SK-N-SH treated with all-trans-retinoic acid at 6 μM for 48 hours (cell line): Measurements from ENCODE around the gene PCARE.

Source experiments
- ATAC-seq: fragments of 200-7000 bp; cut with Tn5 transposase; 3 replicates; pipeline ENCODE4 v1.9.1; 2020; ENCODE audit warnings: mild to moderate bottlenecking, moderate library complexity
- ARNTL ChIP-seq: fragments of 450-650 bp; formaldehyde crosslinking; IDR thresholded peaks from 2 replicates; pipeline ENCODE4 v1.5.0; 2020; ENCODE audit warnings: low read depth, mild to moderate bottlenecking, moderate library complexity, borderline replicate concordance
- BACH2 ChIP-seq: fragments of 250-450 bp; sonication (Bioruptor Pico); IDR thresholded peaks from 2 replicates; pipeline ENCODE4 v1.9.0; 2021; ENCODE audit warnings: mild to moderate bottlenecking, borderline replicate concordance
- CREB5 ChIP-seq: fragments of 250-450 bp; sonication (Bioruptor Pico); IDR thresholded peaks from 2 replicates; pipeline ENCODE4 v1.5.1; 2020; ENCODE audit warnings: low read depth, mild to moderate bottlenecking, moderate library complexity
- CSDC2 ChIP-seq: fragments of 250-450 bp; sonication (Bioruptor Pico); IDR thresholded peaks from 2 replicates; pipeline ENCODE4 v1.5.0; 2020; ENCODE audit warnings: mild to moderate bottlenecking, moderate library complexity
- ESRRG ChIP-seq: fragments of 250-450 bp; sonication (Bioruptor Pico); IDR thresholded peaks from 2 replicates; pipeline ENCODE4 v1.6.1; 2021; ENCODE audit warnings: mild to moderate bottlenecking
- GLIS3 ChIP-seq: fragments of 250-450 bp; sonication (Bioruptor Pico); IDR thresholded peaks from 2 replicates; pipeline ENCODE4 v1.5.0; 2020; ENCODE audit warnings: mild to moderate bottlenecking, moderate library complexity
- ISL1 ChIP-seq: fragments of 250-450 bp; sonication (Bioruptor Pico); IDR thresholded peaks from 2 replicates; pipeline ENCODE4 v2.1.2; 2022; ENCODE audit warnings: mild to moderate bottlenecking, moderate library complexity
- OSR1 ChIP-seq: fragments of 250-450 bp; sonication (Bioruptor Pico); IDR thresholded peaks from 2 replicates; pipeline ENCODE4 v1.8.0; 2022; ENCODE audit warnings: moderate library complexity, mild to moderate bottlenecking, inconsistent platforms
- PATZ1 ChIP-seq: fragments of 250-450 bp; sonication (Bioruptor Pico); IDR thresholded peaks from 2 replicates; pipeline ENCODE4 v1.8.0; 2020; ENCODE audit warnings: mild to moderate bottlenecking, moderate library complexity, borderline replicate concordance
- POU6F1 ChIP-seq: fragments of 250-450 bp; sonication (Bioruptor Pico); IDR thresholded peaks from 2 replicates; pipeline ENCODE4 v1.8.0; 2021; ENCODE audit warnings: low read depth, mild to moderate bottlenecking, moderate library complexity, borderline replicate concordance
- PPARA ChIP-seq: fragments of 250-450 bp; sonication (Bioruptor Pico); IDR thresholded peaks from 2 replicates; pipeline ENCODE4 v1.5.0; 2020; ENCODE audit warnings: mild to moderate bottlenecking, borderline replicate concordance
- SNAI2 ChIP-seq: fragments of 250-450 bp; sonication (Bioruptor Pico); IDR thresholded peaks from 2 replicates; pipeline ENCODE4 v1.5.0; 2020; ENCODE audit warnings: mild to moderate bottlenecking, moderate library complexity
- TCF4 ChIP-seq: fragments of 250-450 bp; sonication (Bioruptor Pico); IDR thresholded peaks from 2 replicates; pipeline ENCODE4 v1.8.0; 2021; ENCODE audit warnings: mild to moderate bottlenecking, moderate library complexity, borderline replicate concordance
- TOX ChIP-seq: fragments of 250-450 bp; sonication (Bioruptor Pico); IDR thresholded peaks from 2 replicates; pipeline ENCODE4 v1.8.0; 2021; ENCODE audit warnings: mild to moderate bottlenecking, moderate library complexity, borderline replicate concordance
- ZC3H10 ChIP-seq: fragments of 250-450 bp; sonication (Bioruptor Pico); IDR thresholded peaks from 2 replicates; pipeline ENCODE4 v1.5.1; 2021; ENCODE audit warnings: mild to moderate bottlenecking, moderate library complexity
- ZFP3 ChIP-seq: fragments of 250-450 bp; sonication (Bioruptor Pico); IDR thresholded peaks from 2 replicates; pipeline ENCODE4 v1.5.0; 2020; ENCODE audit warnings: mild to moderate bottlenecking, moderate library complexity
- ZFP30 ChIP-seq: fragments of 450-650 bp; formaldehyde crosslinking; IDR thresholded peaks from 2 replicates; pipeline ENCODE4 v1.5.0; 2022; ENCODE audit warnings: mild to moderate bottlenecking, moderate library complexity
- ZNF565 ChIP-seq: fragments of 450-650 bp; formaldehyde crosslinking; conservative IDR thresholded peaks from 2 replicates; pipeline ENCODE4 v1.5.0; 2020; ENCODE audit warnings: low read depth, mild to moderate bottlenecking, moderate library complexity
- ZNF70 ChIP-seq: fragments of 450-650 bp; formaldehyde crosslinking; IDR thresholded peaks from 2 replicates; pipeline ENCODE4 v1.5.0; 2020; ENCODE audit warnings: mild to moderate bottlenecking, moderate library complexity
- ZNF8 ChIP-seq: fragments of 450-650 bp; formaldehyde crosslinking; IDR thresholded peaks from 2 replicates; pipeline ENCODE4 v1.5.0; 2020; ENCODE audit warnings: mild to moderate bottlenecking, moderate library complexity
- TF ChIP-seq, protein P1 (sequence below): fragments of 250-450 bp; sonication (Bioruptor Pico); IDR thresholded peaks from 2 replicates; pipeline ENCODE4 v1.5.0; 2020; ENCODE audit warnings: mild to moderate bottlenecking, moderate library complexity
- TF ChIP-seq, protein P2 (sequence below): fragments of 250-450 bp; sonication (Bioruptor Pico); IDR thresholded peaks from 2 replicates; pipeline ENCODE4 v1.5.1; 2021; ENCODE audit warnings: mild to moderate bottlenecking, moderate library complexity

The PCARE gene

DNA sequence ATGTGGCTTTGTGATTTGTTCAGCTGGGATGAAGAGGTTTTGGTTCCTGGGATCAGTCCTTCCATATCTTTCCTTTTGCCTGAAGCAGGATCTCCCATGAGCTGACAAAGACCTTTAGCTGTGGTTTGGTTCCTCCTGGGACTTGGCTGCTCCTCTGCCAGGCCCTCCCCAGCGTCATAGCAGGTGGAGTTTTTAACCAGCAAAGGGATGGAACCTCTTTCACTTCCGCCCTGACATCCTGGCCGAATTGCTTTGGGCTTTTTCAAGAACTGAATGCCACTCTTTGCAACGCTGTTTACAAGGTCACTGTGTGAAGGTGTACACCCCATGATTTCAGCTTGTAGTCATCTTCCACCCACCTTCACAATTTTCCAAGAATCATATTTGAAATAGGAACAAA lies 390 bp downstream of the PCARE start:
- TF ChIP-seq OSR1 (CRISPR knock-in tag) = no peak
- no peak for TF ChIP-seq PPARA
- no peak for TF ChIP-seq ISL1 (CRISPR knock-in tag)
- no peak for TF ChIP-seq POU6F1
- TF ChIP-seq ESRRG (CRISPR knock-in tag) = no peak
- no peak for TF ChIP-seq ZNF8
- TF ChIP-seq ZC3H10 (CRISPR knock-in tag) = no peak
- TF ChIP-seq, protein P1, sequence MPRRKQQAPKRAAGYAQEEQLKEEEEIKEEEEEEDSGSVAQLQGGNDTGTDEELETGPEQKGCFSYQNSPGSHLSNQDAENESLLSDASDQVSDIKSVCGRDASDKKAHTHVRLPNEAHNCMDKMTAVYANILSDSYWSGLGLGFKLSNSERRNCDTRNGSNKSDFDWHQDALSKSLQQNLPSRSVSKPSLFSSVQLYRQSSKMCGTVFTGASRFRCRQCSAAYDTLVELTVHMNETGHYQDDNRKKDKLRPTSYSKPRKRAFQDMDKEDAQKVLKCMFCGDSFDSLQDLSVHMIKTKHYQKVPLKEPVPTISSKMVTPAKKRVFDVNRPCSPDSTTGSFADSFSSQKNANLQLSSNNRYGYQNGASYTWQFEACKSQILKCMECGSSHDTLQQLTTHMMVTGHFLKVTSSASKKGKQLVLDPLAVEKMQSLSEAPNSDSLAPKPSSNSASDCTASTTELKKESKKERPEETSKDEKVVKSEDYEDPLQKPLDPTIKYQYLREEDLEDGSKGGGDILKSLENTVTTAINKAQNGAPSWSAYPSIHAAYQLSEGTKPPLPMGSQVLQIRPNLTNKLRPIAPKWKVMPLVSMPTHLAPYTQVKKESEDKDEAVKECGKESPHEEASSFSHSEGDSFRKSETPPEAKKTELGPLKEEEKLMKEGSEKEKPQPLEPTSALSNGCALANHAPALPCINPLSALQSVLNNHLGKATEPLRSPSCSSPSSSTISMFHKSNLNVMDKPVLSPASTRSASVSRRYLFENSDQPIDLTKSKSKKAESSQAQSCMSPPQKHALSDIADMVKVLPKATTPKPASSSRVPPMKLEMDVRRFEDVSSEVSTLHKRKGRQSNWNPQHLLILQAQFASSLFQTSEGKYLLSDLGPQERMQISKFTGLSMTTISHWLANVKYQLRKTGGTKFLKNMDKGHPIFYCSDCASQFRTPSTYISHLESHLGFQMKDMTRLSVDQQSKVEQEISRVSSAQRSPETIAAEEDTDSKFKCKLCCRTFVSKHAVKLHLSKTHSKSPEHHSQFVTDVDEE = no peak
- TF ChIP-seq TCF4 (CRISPR knock-in tag) = no peak
- no peak for TF ChIP-seq CREB5
- no peak for TF ChIP-seq ARNTL (CRISPR knock-in tag)
- ATAC-seq = no peak

- TF ChIP-seq ZFP30 = no peak
- TF ChIP-seq, protein P2, sequence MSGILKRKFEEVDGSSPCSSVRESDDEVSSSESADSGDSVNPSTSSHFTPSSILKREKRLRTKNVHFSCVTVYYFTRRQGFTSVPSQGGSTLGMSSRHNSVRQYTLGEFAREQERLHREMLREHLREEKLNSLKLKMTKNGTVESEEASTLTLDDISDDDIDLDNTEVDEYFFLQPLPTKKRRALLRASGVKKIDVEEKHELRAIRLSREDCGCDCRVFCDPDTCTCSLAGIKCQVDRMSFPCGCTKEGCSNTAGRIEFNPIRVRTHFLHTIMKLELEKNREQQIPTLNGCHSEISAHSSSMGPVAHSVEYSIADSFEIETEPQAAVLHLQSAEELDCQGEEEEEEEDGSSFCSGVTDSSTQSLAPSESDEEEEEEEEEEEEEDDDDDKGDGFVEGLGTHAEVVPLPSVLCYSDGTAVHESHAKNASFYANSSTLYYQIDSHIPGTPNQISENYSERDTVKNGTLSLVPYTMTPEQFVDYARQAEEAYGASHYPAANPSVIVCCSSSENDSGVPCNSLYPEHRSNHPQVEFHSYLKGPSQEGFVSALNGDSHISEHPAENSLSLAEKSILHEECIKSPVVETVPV (CRISPR knock-in tag) = no peak
- no peak for TF ChIP-seq ISL1 (CRISPR knock-in tag)
- no peak for TF ChIP-seq TOX
Observed at GRCh38 chr2:29072971-29073725, 1.2 kb downstream of the PCARE start.

DNA sequence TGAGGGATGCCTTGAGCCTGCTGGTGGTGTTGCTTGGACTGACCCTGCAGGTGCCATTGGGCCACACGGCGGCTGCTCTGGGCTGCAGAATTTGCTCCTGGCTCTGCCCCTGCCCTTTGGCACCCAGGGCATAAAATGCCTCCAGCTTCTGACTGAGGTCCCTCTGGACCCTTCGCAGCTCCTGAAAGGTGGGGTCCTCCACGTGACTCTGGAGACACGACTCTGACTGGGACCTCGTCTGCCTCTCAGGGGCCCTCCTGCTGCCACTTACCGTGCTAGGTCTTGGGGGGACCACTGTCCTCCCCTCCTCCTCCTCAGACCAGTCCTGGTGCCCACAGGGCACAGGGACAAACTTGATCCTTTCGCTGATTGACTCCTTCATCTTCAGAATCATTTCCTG lies 2.1 kb downstream of the PCARE start:
- TF ChIP-seq ZNF565 (CRISPR knock-in tag) (no peak), ESRRG (CRISPR knock-in tag) (no peak), CREB5 (no peak), TCF4 (CRISPR knock-in tag) (no peak), SNAI2 (CRISPR knock-in tag) (no peak), ZFP30 (no peak), ZNF8 (no peak)
- ATAC-seq = no peak

More at GRCh38 chr2:29072971-29073725, 1.2 kb downstream of the PCARE start:
- no peak for ATAC-seq

- no peak for ATAC-seq
- TF ChIP-seq ARNTL (CRISPR knock-in tag) = no peak
- no peak for TF ChIP-seq ZNF565 (CRISPR knock-in tag)
- no peak for TF ChIP-seq ISL1 (CRISPR knock-in tag)
- no peak for TF ChIP-seq TCF4 (CRISPR knock-in tag)
- TF ChIP-seq GLIS3 (CRISPR knock-in tag) = no peak
- no peak for TF ChIP-seq CSDC2 (CRISPR knock-in tag)
- TF ChIP-seq TOX = no peak
- no peak for TF ChIP-seq BACH2 (CRISPR knock-in tag)
- TF ChIP-seq ZNF8 = no peak
- TF ChIP-seq ESRRG (CRISPR knock-in tag) = no peak
- TF ChIP-seq ZFP3 = no peak
- TF ChIP-seq ZFP30 = no peak
- TF ChIP-seq PPARA = no peak
- no peak for TF ChIP-seq ZNF70 (CRISPR knock-in tag)
- no peak for TF ChIP-seq PATZ1 (CRISPR knock-in tag)
- TF ChIP-seq CREB5 = no peak
Observed at GRCh38 chr2:29071032-29071975, 3.0 kb downstream of the PCARE start.
